MCF 10A (cell line): ENCODE data around the gene TNRC6B. TPM values are rescaled to one million over a fixed set of nuclear protein-coding genes. Genes with fewer than 3 reads are reported as not detected.
"Not testable (repeated sequence)": the region's sequence is repeated elsewhere in the genome, so short reads cannot be mapped to it uniquely, and the experiment has no call there.

ENCODE experiments used
- BruUV-seq: library from RNA; stranded (reverse); fragments of 400-500 nt; replicated peaks from 2 replicates; lab custom pipeline; 2021; lab: Mats Ljungman, UMichigan
- CTCF ChIA-PET: fragments of 300-600 bp; sonication (Branson Sonifier 250); formaldehyde crosslinking; extraction: SDS; loops from one replicate; lab custom pipeline; 2021; ENCODE audit warnings: antibody characterized with exemption, inconsistent platforms; lab: Yijun Ruan, JAX
- POLR2A ChIA-PET: fragments of 300-600, 350-650 bp; sonication (Branson Sonifier 250); formaldehyde crosslinking; extraction: SDS; loops from one replicate; lab custom pipeline; 2020; ENCODE audit warnings: antibody characterized with exemption, inconsistent platforms; lab: Yijun Ruan, JAX
- DNase-seq: peaks from one replicate; pipeline ENCODE4 v3.0.0-alpha.2; 2018; ENCODE audit not compliant: unreplicated experiment
- H3K27ac Mint-ChIP-seq: one replicate; pipeline ENCODE4 v1.8.0; 2022; ENCODE audit warnings: mild to moderate bottlenecking, low read depth, mixed read lengths; ENCODE audit not compliant: unreplicated experiment
- H3K27me3 Mint-ChIP-seq: one replicate; pipeline ENCODE4 v1.8.0; 2022; ENCODE audit warnings: mixed read lengths; ENCODE audit not compliant: insufficient read depth, unreplicated experiment
- H3K36me3 Mint-ChIP-seq: one replicate; pipeline ENCODE4 v1.8.0; 2022; ENCODE audit warnings: mild to moderate bottlenecking, moderate library complexity, mixed read lengths; ENCODE audit not compliant: insufficient read depth, unreplicated experiment
- H3K4me1 Mint-ChIP-seq: one replicate; pipeline ENCODE4 v1.8.0; 2022; ENCODE audit warnings: mixed read lengths; ENCODE audit not compliant: insufficient read depth, unreplicated experiment
- H3K4me3 Mint-ChIP-seq: one replicate; pipeline ENCODE4 v1.8.0; 2022; ENCODE audit warnings: mild to moderate bottlenecking, moderate library complexity, mixed read lengths; ENCODE audit not compliant: unreplicated experiment
- H3K9me3 Mint-ChIP-seq: one replicate; pipeline ENCODE4 v1.8.0; 2022; ENCODE audit warnings: mixed read lengths; ENCODE audit not compliant: unreplicated experiment
- CTCF ChIP-seq: fragments of 200-600 bp; IDR thresholded peaks from one replicate; pipeline ENCODE4 v1.8.0; 2022; ENCODE audit warnings: antibody characterized with exemption, mild to moderate bottlenecking; ENCODE audit not compliant: unreplicated experiment
- intact Hi-C: fragments of 100-400 bp; cut with micrococcal nuclease; formaldehyde crosslinking; loops from 2 replicates; pipeline ENCODE4 v1.14.1; 2022
- total RNA-seq: library from RNA; stranded (reverse); gene quantifications from 2 replicates; pipeline ENCODE4 v1.2.3, GENCODE V29; 2022

TNRC6B gene
- total RNA-seq, 1 experiment from 2014 or later = 27.1 TPM

- Mint-ChIP-seq H3K27ac (peak overlapping the region; percentile 70), H3K4me1 (peaks cover 56% of the 10 kb centered on the region), H3K9me3 (no peaks in the 10 kb centered on the region), H3K36me3 (no peaks in the 10 kb centered on the region), H3K4me3 (peak overlapping the region; percentile 14), H3K27me3 (no peaks in the 10 kb centered on the region)
- no peak for TF ChIP-seq CTCF
- DNase-seq = peak; percentile 62
- CTCF ChIA-PET = interaction anchor here (0.6 to 0.7 kb wide), 2 partner anchors 13 to 58 kb away, joined by 3 to 4 read pairs; no protein-coding TSS in a partner anchor
- intact Hi-C loops = no loop called here
- POLR2A ChIA-PET = interaction anchor here (0.7 to 2.5 kb wide), 13 partner anchors 8 to 126 kb away, joined by 3 to 23 read pairs (median 4); partner anchors contain the start of genes ADSL and TNRC6B
- BruUV-seq = no TSS peak
These were observed 42.8 kb downstream of the TNRC6B start for GRCh38 chr22:40220316-40221054.

GRCh38 chr22:40221055-40221414, 43.3 kb downstream of the TNRC6B start:
- CTCF ChIA-PET = interaction anchor here (0.6 to 0.7 kb wide), 2 partner anchors 13 to 229 kb away, joined by 3 to 7 read pairs; no protein-coding TSS in a partner anchor
- POLR2A ChIA-PET = interaction anchor here (0.7 to 2.5 kb wide), 13 partner anchors 9 to 126 kb away, joined by 3 to 23 read pairs (median 4); partner anchors contain the start of genes ADSL and TNRC6B
- DNase-seq = no peak
- no peaks in the 10 kb centered on the region for H3K27me3 Mint-ChIP-seq
- H3K27ac Mint-ChIP-seq = peak overlapping the region; percentile 70
- TF ChIP-seq CTCF = no peak
- no peaks in the 10 kb centered on the region for H3K9me3 Mint-ChIP-seq
- peaks cover 51% of the 10 kb centered on the region for H3K4me1 Mint-ChIP-seq
- BruUV-seq = no TSS peak
- no peaks in the 10 kb centered on the region for H3K36me3 Mint-ChIP-seq
- intact Hi-C loops = no loop called here
- H3K4me3 Mint-ChIP-seq = peak overlapping the region; percentile 14

- H3K27ac Mint-ChIP-seq, H3K4me3 Mint-ChIP-seq, H3K27me3 Mint-ChIP-seq, BruUV-seq, H3K9me3 Mint-ChIP-seq, H3K36me3 Mint-ChIP-seq, intact Hi-C loops: not testable (repeated sequence)
- DNase-seq = peak; percentile 64
- CTCF ChIA-PET = interaction anchor here (0.9 kb wide), 1 partner anchor 32 kb away, joined by 3 read pairs; no protein-coding TSS in a partner anchor
- peaks cover 51% of the 10 kb centered on the region for H3K4me1 Mint-ChIP-seq
- POLR2A ChIA-PET = interaction anchor here (0.6 to 1.5 kb wide), 5 partner anchors 17 to 1113 kb away, joined by 3 to 6 read pairs (median 3); no protein-coding TSS in a partner anchor
These were observed 45.3 kb downstream of the TNRC6B start for GRCh38 chr22:40222979-40223378.

- no TSS peak for BruUV-seq
- CTCF ChIA-PET = interaction anchor here (0.5 to 0.6 kb wide), 2 partner anchors 463 to 682 kb away, joined by 3 to 4 read pairs; no protein-coding TSS in a partner anchor
- H3K4me1 Mint-ChIP-seq = peaks cover 36% of the 10 kb centered on the region
- no peaks in the 10 kb centered on the region for H3K9me3 Mint-ChIP-seq
- no peak for TF ChIP-seq CTCF
- POLR2A ChIA-PET = interaction anchor here (0.6 to 1.6 kb wide), 6 partner anchors 9 to 181 kb away, joined by 3 to 5 read pairs (median 4); no protein-coding TSS in a partner anchor
- no peak overlapping the region for H3K27ac Mint-ChIP-seq
- no peak for DNase-seq
- intact Hi-C loops = no loop called here
- H3K27me3 Mint-ChIP-seq = no peaks in the 10 kb centered on the region
- no peaks in the 10 kb centered on the region for H3K36me3 Mint-ChIP-seq
- no peak overlapping the region for H3K4me3 Mint-ChIP-seq
These were observed 47.0 kb downstream of the TNRC6B start for GRCh38 chr22:40224702-40225101.
